ENCODE data around the gene CACNA2D3. TPM values are rescaled to one million over a fixed set of nuclear protein-coding genes. Genes with fewer than 3 reads are reported as not detected.

The CACNA2D3 gene
- total RNA-seq, 4 donors from 2014 or later, result 0.94 to 3.6 (median 2.1) TPM

- TF ChIP-seq CTCF (IDR thresholded peaks at IDR 0.05; ENCODE audit: low read depth), result no peak
Observed at GRCh38 chr3:54131026-54131605, 8.8 kb downstream of the CACNA2D3 start.

DNA sequence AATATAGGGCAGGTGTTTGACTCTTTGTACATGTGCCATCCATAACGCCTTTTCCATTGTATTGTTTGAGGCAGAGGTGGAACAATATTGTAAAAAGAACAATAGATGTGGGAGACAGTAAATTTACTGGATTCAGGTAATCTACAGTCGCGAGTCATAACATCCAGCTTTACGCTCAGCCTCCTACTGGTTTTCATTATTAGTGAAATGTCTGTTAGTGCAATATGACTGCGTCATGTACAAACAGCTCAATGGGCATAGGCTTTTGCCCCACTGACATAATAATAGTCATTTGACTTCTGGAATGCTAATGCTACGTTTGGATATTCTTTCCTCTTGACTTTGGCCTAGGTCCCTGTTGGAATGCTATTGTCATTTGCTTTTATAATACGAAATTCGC lies 9.5 kb downstream of the CACNA2D3 start:
- no peak for TF ChIP-seq CTCF (IDR thresholded peaks at IDR 0.05; ENCODE audit: low read depth)

- no peak for TF ChIP-seq CTCF (IDR thresholded peaks at IDR 0.05; ENCODE audit: low read depth)
Observed at GRCh38 chr3:54132685-54133084, 10.3 kb downstream of the CACNA2D3 start.

GRCh38 chr3:54133196-54133595 lies 10.8 kb downstream of the CACNA2D3 start:
- no peak for TF ChIP-seq CTCF (IDR thresholded peaks at IDR 0.05; ENCODE audit: low read depth)

DNA sequence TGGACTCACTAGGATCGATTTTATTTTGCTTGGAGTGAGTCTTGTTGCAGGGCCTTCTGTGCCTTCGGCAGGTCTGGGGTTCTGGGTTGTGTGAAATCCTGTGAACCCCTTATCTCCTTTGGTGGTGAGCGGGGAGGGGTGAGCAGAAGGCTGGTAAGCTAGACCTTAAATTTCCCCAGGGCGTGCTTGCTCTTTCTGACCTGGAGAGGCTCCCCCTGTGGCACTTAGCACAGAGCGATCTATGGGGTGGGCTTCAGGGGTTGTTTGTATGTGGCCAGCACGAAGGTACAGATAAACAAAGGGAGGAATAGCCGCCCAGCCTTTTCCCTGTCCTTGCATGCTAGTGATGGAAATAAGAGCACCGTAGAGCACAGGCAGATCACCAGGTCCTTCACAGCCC lies 11.8 kb downstream of the CACNA2D3 start:
- no peak for TF ChIP-seq CTCF (IDR thresholded peaks at IDR 0.05; ENCODE audit: low read depth)

- TF ChIP-seq CTCF (IDR thresholded peaks at IDR 0.05; ENCODE audit: low read depth), result no peak
Observed at GRCh38 chr3:54134713-54135112, 12.4 kb downstream of the CACNA2D3 start.

DNA sequence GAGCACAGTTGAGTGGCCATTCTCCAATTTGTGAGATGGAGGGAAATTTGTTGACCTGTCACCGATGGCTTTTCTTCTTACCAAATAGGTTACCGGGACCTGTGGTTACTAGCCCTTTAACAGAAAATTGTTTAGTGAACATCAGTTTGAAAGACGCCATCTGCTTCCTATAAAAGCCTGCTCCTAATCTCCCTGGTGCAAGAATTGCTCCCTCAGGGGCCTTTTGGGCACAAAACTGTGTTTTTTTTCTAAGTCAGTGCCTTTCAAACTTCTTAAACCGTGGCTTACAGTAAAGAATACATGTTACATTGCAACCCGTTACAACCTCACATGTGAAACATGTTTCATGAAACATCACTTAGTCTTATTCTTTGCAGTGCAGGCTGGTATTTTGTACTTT lies 15.0 kb downstream of the CACNA2D3 start:
- no peak for TF ChIP-seq CTCF (IDR thresholded peaks at IDR 0.05; ENCODE audit: low read depth)
